ENCODE data around the gene PLA2G4B. TPM values are rescaled to one million over a fixed set of nuclear protein-coding genes. Genes with fewer than 3 reads are reported as not detected.

PLA2G4B gene
- total RNA-seq, 1 experiment from 2014 or later = 4.1 TPM

DNA sequence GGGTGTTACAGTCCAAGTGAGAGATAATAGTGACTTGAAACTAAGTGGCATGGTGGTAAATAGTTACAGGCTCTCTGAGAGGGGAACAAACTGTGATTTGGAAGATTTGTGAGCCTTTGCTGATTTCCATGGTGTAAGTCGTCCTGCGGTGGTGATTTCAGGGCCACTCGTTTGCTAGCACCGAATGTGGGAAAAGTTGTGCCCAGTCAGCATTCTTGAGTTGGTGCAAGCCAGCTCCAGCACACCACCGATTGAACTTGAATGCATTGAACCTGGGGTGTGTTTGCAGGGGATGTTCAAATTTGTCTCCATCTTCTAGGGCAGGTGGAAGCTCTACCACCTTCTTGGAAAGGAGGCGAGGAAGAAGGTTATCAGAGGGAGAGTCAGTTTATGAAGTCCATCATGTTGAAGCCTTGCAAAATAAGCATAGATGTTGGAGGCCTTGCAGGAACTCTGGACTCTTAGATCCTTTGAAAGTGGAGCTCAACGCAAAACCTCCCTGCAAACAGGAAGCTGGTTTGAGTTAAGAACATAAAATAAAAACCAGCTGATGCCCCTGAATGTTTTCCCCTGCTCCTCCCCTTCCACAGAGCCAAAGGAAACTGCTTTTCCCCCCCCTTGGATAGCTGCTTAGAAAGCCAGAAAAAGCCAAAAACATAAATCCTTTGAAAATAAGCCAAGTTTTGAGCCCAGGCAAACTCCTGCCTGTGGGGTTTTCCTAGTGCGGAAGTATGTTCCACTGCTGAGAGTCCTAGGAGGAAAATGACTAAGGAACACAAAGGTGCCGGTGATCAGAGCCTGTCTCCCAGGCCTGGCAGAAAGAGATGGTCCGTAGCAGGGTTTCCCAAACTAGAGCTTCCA, 42.4 kb upstream of the PLA2G4B start:
- CTCF ChIA-PET = no interaction called here
- no TSS peak for BruUV-seq (replicated peaks)
- no peak overlapping the region for H3K27ac Mint-ChIP-seq (ENCODE audit: unreplicated experiment)
- no peaks in the 10 kb centered on the region for H3K36me3 Mint-ChIP-seq (ENCODE audit: insufficient read depth, unreplicated experiment)
- DNase-seq = no peak
- H3K4me1 Mint-ChIP-seq (ENCODE audit: low read depth, unreplicated experiment) = peaks cover 1% of the 10 kb centered on the region
- H3K9me3 Mint-ChIP-seq (ENCODE audit: low read depth, unreplicated experiment) = no peaks in the 10 kb centered on the region
- H3K27me3 Mint-ChIP-seq (ENCODE audit: unreplicated experiment) = no peaks in the 10 kb centered on the region
- intact Hi-C loops (cut with micrococcal nuclease; ENCODE audit: unreplicated experiment) = no loop called here
- H3K4me3 Mint-ChIP-seq (ENCODE audit: low read depth, unreplicated experiment) = no peak overlapping the region
- TF ChIP-seq, protein P1, sequence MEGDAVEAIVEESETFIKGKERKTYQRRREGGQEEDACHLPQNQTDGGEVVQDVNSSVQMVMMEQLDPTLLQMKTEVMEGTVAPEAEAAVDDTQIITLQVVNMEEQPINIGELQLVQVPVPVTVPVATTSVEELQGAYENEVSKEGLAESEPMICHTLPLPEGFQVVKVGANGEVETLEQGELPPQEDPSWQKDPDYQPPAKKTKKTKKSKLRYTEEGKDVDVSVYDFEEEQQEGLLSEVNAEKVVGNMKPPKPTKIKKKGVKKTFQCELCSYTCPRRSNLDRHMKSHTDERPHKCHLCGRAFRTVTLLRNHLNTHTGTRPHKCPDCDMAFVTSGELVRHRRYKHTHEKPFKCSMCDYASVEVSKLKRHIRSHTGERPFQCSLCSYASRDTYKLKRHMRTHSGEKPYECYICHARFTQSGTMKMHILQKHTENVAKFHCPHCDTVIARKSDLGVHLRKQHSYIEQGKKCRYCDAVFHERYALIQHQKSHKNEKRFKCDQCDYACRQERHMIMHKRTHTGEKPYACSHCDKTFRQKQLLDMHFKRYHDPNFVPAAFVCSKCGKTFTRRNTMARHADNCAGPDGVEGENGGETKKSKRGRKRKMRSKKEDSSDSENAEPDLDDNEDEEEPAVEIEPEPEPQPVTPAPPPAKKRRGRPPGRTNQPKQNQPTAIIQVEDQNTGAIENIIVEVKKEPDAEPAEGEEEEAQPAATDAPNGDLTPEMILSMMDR (IDR thresholded peaks at IDR 0.05; ENCODE audit: unreplicated experiment) = no peak

DNA sequence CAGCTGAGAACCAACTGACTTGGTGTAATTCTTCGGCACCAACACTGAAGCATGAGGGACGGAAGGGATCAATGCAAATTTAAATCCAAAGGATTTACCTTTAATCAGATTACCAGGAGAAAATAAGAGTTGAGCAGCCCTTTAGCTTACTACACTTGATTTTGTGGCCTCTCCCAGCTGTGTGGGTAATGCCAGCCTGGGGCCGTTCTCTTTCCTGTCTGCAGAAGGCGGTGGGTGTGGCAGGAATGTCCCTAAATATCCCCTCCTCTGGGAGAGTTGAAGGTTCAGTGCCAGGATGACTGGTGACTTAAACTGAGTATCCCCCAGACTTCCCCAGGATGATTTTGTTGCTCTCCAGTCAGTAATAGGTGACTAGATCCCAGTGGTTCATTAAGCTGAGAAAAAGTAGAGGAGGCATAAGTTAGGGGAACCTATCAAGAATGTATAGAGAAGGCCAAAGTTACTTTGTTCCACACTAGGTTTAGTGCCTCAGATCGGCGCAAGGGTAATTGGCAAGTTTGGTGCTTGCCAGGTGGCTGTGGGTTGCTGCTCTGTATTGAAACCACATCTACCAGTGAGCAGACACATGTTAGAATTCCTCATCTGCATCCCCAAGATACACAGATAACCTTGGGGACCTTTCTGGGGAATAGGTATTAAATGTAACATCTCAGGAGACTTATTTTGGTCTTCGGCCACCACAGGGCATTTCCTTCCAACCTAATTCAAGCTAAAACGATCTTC, 41.3 kb upstream of the PLA2G4B start:
- CTCF ChIA-PET = interaction anchor here (0.6 kb wide), 1 partner anchor 231 kb away, joined by 4 read pairs; no protein-coding TSS in a partner anchor

DNA sequence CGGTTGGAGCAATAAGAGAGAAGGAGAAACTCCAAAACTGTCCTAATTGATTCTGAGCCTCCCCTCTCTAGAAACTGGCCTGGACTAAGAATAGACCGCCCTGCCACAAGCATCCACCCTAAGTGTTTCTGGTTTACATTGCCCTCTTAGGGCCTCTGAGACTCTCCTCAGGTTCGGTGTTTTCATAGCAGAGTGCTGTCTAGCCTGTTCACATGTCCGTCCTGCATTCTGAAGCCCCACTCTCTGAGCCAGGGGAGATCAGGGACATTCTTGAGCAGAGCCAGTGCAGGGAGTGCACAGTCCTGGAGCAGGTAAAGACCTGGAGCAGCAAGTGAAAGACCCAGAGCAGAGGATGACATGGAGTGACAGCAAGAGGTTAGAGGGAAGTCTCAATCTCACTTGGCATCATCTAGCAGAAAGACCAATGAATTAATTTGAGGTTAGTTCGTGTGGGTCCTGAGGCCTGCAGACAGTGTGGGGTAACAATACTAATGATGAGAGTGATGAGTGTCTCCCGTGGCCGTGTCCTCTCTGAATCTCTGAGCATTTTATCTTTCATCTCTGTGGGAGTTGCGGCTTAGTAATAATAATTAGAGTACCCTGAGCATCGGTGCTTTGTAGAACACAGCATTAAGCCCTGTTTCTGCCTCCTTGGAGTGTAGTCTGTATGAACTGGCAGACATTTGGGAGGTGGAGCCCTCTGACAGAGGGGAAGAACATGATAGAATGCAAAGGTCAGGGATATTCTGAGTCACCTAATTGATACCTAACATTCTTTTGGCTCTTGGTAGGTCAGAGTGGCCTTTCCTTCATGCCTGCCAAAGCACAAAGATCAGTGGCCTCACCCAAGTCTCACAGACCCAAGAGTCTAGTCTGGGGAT, 39.8 kb upstream of the PLA2G4B start:
- Mint-ChIP-seq H3K9me3 (ENCODE audit: low read depth, unreplicated experiment) (no peaks in the 10 kb centered on the region), H3K36me3 (ENCODE audit: insufficient read depth, unreplicated experiment) (no peaks in the 10 kb centered on the region), H3K27ac (ENCODE audit: unreplicated experiment) (no peak overlapping the region), H3K4me3 (ENCODE audit: low read depth, unreplicated experiment) (no peak overlapping the region), H3K4me1 (ENCODE audit: low read depth, unreplicated experiment) (no peaks in the 10 kb centered on the region), H3K27me3 (ENCODE audit: unreplicated experiment) (no peaks in the 10 kb centered on the region)
- CTCF ChIA-PET = no interaction called here
- DNase-seq = no peak
- no TSS peak for BruUV-seq (replicated peaks)
- intact Hi-C loops (cut with micrococcal nuclease; ENCODE audit: unreplicated experiment) = no loop called here
- TF ChIP-seq, protein P1 (IDR thresholded peaks at IDR 0.05; ENCODE audit: unreplicated experiment) = no peak

More for the DNA sequence above, 41.3 kb upstream of the PLA2G4B start:
- Mint-ChIP-seq H3K9me3 (ENCODE audit: low read depth, unreplicated experiment) (no peaks in the 10 kb centered on the region), H3K27ac (ENCODE audit: unreplicated experiment) (no peak overlapping the region), H3K4me3 (ENCODE audit: low read depth, unreplicated experiment) (no peak overlapping the region), H3K27me3 (ENCODE audit: unreplicated experiment) (no peaks in the 10 kb centered on the region), H3K4me1 (ENCODE audit: low read depth, unreplicated experiment) (no peaks in the 10 kb centered on the region), H3K36me3 (ENCODE audit: insufficient read depth, unreplicated experiment) (no peaks in the 10 kb centered on the region)
- DNase-seq = no peak
- intact Hi-C loops (cut with micrococcal nuclease; ENCODE audit: unreplicated experiment) = no loop called here
- TF ChIP-seq, protein P1 (IDR thresholded peaks at IDR 0.05; ENCODE audit: unreplicated experiment) = no peak
- BruUV-seq (replicated peaks) = no TSS peak

DNA sequence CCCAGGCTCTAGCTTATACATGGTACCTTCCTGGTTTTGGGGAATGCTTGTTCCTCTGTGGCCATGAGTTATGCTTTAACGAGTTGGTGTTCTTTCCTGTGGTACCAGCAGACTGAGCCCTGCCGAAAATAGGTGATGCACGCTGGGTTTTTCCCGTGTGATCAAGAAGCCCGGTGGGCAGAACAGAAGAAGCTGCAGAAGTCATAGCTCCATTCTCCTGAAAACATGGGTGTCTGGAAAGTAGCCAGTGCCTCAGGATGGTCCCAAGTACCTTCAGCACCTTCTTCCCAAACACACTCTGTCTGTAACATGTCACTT, 39.2 kb upstream of the PLA2G4B start:
- TF ChIP-seq, protein P1 (IDR thresholded peaks at IDR 0.05; ENCODE audit: unreplicated experiment) = no peak
- H3K27ac Mint-ChIP-seq (ENCODE audit: unreplicated experiment) = no peak overlapping the region
- H3K27me3 Mint-ChIP-seq (ENCODE audit: unreplicated experiment) = no peaks in the 10 kb centered on the region
- CTCF ChIA-PET = no interaction called here
- no peak overlapping the region for H3K4me3 Mint-ChIP-seq (ENCODE audit: low read depth, unreplicated experiment)
- H3K36me3 Mint-ChIP-seq (ENCODE audit: insufficient read depth, unreplicated experiment) = no peaks in the 10 kb centered on the region
- intact Hi-C loops (cut with micrococcal nuclease; ENCODE audit: unreplicated experiment) = no loop called here
- no peak for DNase-seq
- no peaks in the 10 kb centered on the region for H3K4me1 Mint-ChIP-seq (ENCODE audit: low read depth, unreplicated experiment)
- BruUV-seq (replicated peaks) = no TSS peak
- no peaks in the 10 kb centered on the region for H3K9me3 Mint-ChIP-seq (ENCODE audit: low read depth, unreplicated experiment)
